ENCODE measurements around the gene ZDHHC11.
"Not testable (repeated sequence)": the region's sequence is repeated elsewhere in the genome, so short reads cannot be mapped to it uniquely, and the experiment has no call there.

ZDHHC11 gene

GRCh38 chr5:772931-773330 lies 77.9 kb downstream of the ZDHHC11 start:
- not testable (repeated sequence) for H3K9ac ChIP-seq (ENCODE audit: low read length); H3K27ac ChIP-seq (ENCODE audit: low read depth, low read length); H3K4me3 ChIP-seq (ENCODE audit: low read depth, low read length); H3K36me3 ChIP-seq (ENCODE audit: control insufficient read depth, insufficient read depth, low read length); H3K27me3 ChIP-seq (ENCODE audit: control insufficient read depth, insufficient read depth, low read length); H3K4me1 ChIP-seq (ENCODE audit: control insufficient read depth, insufficient read depth, low read length); H3K9me3 ChIP-seq (ENCODE audit: control insufficient read depth, insufficient read depth, low read depth, low read length)

- H3K27me3 ChIP-seq (ENCODE audit: control insufficient read depth, insufficient read depth, low read length); H3K36me3 ChIP-seq (ENCODE audit: control insufficient read depth, insufficient read depth, low read length); H3K27ac ChIP-seq (ENCODE audit: low read depth, low read length); H3K9me3 ChIP-seq (ENCODE audit: control insufficient read depth, insufficient read depth, low read depth, low read length); H3K9ac ChIP-seq (ENCODE audit: low read length); H3K4me1 ChIP-seq (ENCODE audit: control insufficient read depth, insufficient read depth, low read length); H3K4me3 ChIP-seq (ENCODE audit: low read depth, low read length): not testable (repeated sequence)
Measured at GRCh38 chr5:772547-772890, 78.3 kb downstream of the ZDHHC11 start.

GRCh38 chr5:771841-772546 lies 78.8 kb downstream of the ZDHHC11 start:
- H3K9ac ChIP-seq (ENCODE audit: low read length); H3K4me1 ChIP-seq (ENCODE audit: control insufficient read depth, insufficient read depth, low read length); H3K27me3 ChIP-seq (ENCODE audit: control insufficient read depth, insufficient read depth, low read length); H3K27ac ChIP-seq (ENCODE audit: low read depth, low read length); H3K9me3 ChIP-seq (ENCODE audit: control insufficient read depth, insufficient read depth, low read depth, low read length); H3K4me3 ChIP-seq (ENCODE audit: low read depth, low read length); H3K36me3 ChIP-seq (ENCODE audit: control insufficient read depth, insufficient read depth, low read length): not testable (repeated sequence)

- not testable (repeated sequence) for H3K9ac ChIP-seq (ENCODE audit: low read length); H3K9me3 ChIP-seq (ENCODE audit: control insufficient read depth, insufficient read depth, low read depth, low read length); H3K4me1 ChIP-seq (ENCODE audit: control insufficient read depth, insufficient read depth, low read length); H3K27me3 ChIP-seq (ENCODE audit: control insufficient read depth, insufficient read depth, low read length); H3K27ac ChIP-seq (ENCODE audit: low read depth, low read length); H3K4me3 ChIP-seq (ENCODE audit: low read depth, low read length); H3K36me3 ChIP-seq (ENCODE audit: control insufficient read depth, insufficient read depth, low read length)
Measured at GRCh38 chr5:771087-771781, 79.6 kb downstream of the ZDHHC11 start.

- not testable (repeated sequence) for H3K27ac ChIP-seq (ENCODE audit: low read depth, low read length); H3K36me3 ChIP-seq (ENCODE audit: control insufficient read depth, insufficient read depth, low read length); H3K9ac ChIP-seq (ENCODE audit: low read length); H3K4me3 ChIP-seq (ENCODE audit: low read depth, low read length); H3K4me1 ChIP-seq (ENCODE audit: control insufficient read depth, insufficient read depth, low read length); H3K27me3 ChIP-seq (ENCODE audit: control insufficient read depth, insufficient read depth, low read length); H3K9me3 ChIP-seq (ENCODE audit: control insufficient read depth, insufficient read depth, low read depth, low read length)
Measured at GRCh38 chr5:770585-770984, 80.2 kb downstream of the ZDHHC11 start.

GRCh38 chr5:769485-770145 lies 81.2 kb downstream of the ZDHHC11 start:
- H3K27me3 ChIP-seq (ENCODE audit: control insufficient read depth, insufficient read depth, low read length); H3K4me3 ChIP-seq (ENCODE audit: low read depth, low read length); H3K36me3 ChIP-seq (ENCODE audit: control insufficient read depth, insufficient read depth, low read length); H3K9me3 ChIP-seq (ENCODE audit: control insufficient read depth, insufficient read depth, low read depth, low read length); H3K27ac ChIP-seq (ENCODE audit: low read depth, low read length); H3K9ac ChIP-seq (ENCODE audit: low read length); H3K4me1 ChIP-seq (ENCODE audit: control insufficient read depth, insufficient read depth, low read length): not testable (repeated sequence)

GRCh38 chr5:766666-767431 lies 83.9 kb downstream of the ZDHHC11 start:
- H3K36me3 ChIP-seq (ENCODE audit: control insufficient read depth, insufficient read depth, low read length) = no peaks in the 10 kb centered on the region
- H3K9me3 ChIP-seq (ENCODE audit: control insufficient read depth, insufficient read depth, low read depth, low read length) = no peaks in the 10 kb centered on the region
- no peaks in the 10 kb centered on the region for H3K27me3 ChIP-seq (ENCODE audit: control insufficient read depth, insufficient read depth, low read length)
- no peak overlapping the region for H3K27ac ChIP-seq (ENCODE audit: low read depth, low read length)
- no peak overlapping the region for H3K4me3 ChIP-seq (ENCODE audit: low read depth, low read length)
- H3K4me1 ChIP-seq (ENCODE audit: control insufficient read depth, insufficient read depth, low read length) = no peaks in the 10 kb centered on the region
- no peak overlapping the region for H3K9ac ChIP-seq (ENCODE audit: low read length)

GRCh38 chr5:765948-766631 lies 84.7 kb downstream of the ZDHHC11 start:
- no peak overlapping the region for H3K9ac ChIP-seq (ENCODE audit: low read length)
- no peaks in the 10 kb centered on the region for H3K36me3 ChIP-seq (ENCODE audit: control insufficient read depth, insufficient read depth, low read length)
- H3K4me1 ChIP-seq (ENCODE audit: control insufficient read depth, insufficient read depth, low read length) = no peaks in the 10 kb centered on the region
- no peak overlapping the region for H3K27ac ChIP-seq (ENCODE audit: low read depth, low read length)
- no peaks in the 10 kb centered on the region for H3K27me3 ChIP-seq (ENCODE audit: control insufficient read depth, insufficient read depth, low read length)
- no peak overlapping the region for H3K4me3 ChIP-seq (ENCODE audit: low read depth, low read length)
- H3K9me3 ChIP-seq (ENCODE audit: control insufficient read depth, insufficient read depth, low read depth, low read length) = no peaks in the 10 kb centered on the region

- H3K4me1 ChIP-seq (ENCODE audit: control insufficient read depth, insufficient read depth, low read length) = peaks cover 2% of the 10 kb centered on the region; the same call in 1 of the 2 replicates
- H3K9me3 ChIP-seq (ENCODE audit: control insufficient read depth, insufficient read depth, low read depth, low read length) = no peaks in the 10 kb centered on the region
- no peak overlapping the region for H3K9ac ChIP-seq (ENCODE audit: low read length)
- H3K27ac ChIP-seq (ENCODE audit: low read depth, low read length) = no peak overlapping the region
- H3K4me3 ChIP-seq (ENCODE audit: low read depth, low read length) = no peak overlapping the region
- no peaks in the 10 kb centered on the region for H3K27me3 ChIP-seq (ENCODE audit: control insufficient read depth, insufficient read depth, low read length)
- no peaks in the 10 kb centered on the region for H3K36me3 ChIP-seq (ENCODE audit: control insufficient read depth, insufficient read depth, low read length)
Measured at GRCh38 chr5:763998-764781, 86.6 kb downstream of the ZDHHC11 start.

- no peaks in the 10 kb centered on the region for H3K9me3 ChIP-seq (ENCODE audit: control insufficient read depth, insufficient read depth, low read depth, low read length)
- no peak overlapping the region for H3K4me3 ChIP-seq (ENCODE audit: low read depth, low read length)
- H3K36me3 ChIP-seq (ENCODE audit: control insufficient read depth, insufficient read depth, low read length) = no peaks in the 10 kb centered on the region
- H3K9ac ChIP-seq (ENCODE audit: low read length) = no peak overlapping the region
- H3K27me3 ChIP-seq (ENCODE audit: control insufficient read depth, insufficient read depth, low read length) = no peaks in the 10 kb centered on the region
- H3K4me1 ChIP-seq (ENCODE audit: control insufficient read depth, insufficient read depth, low read length) = peaks cover 2% of the 10 kb centered on the region; the same call in 1 of the 2 replicates
- H3K27ac ChIP-seq (ENCODE audit: low read depth, low read length) = no peak overlapping the region
Measured at GRCh38 chr5:763397-763796, 87.4 kb downstream of the ZDHHC11 start.
